ENCODE results near the gene GCLM. TPM values are rescaled to one million over a fixed set of nuclear protein-coding genes. Genes with fewer than 3 reads are reported as not detected.

The GCLM gene
- total and polyA plus RNA-seq, 9 of the 15 experiments (the other 6 are each of a cell fraction or from before 2014, with no cell fraction given), result 9.3 to 71.6 (median 24.5) TPM

GRCh38 chr1:93909146-93910050 lies at the start of gene GCLM (continued):
- TF ChIP-seq ZNF592 (IDR thresholded peaks at IDR 0.05), result peak; percentile 55; the same call in 1 of the 2 replicates
- no peak for TF ChIP-seq ZNF133 (CRISPR knock-in tag; IDR thresholded peaks at IDR 0.05)
- no peak for TF ChIP-seq CEBPG (CRISPR knock-in tag; IDR thresholded peaks at IDR 0.05)
- no peak for TF ChIP-seq CEBPG (tag; conservative IDR thresholded peaks at IDR 0.05 in 1 of 2, IDR thresholded peaks at IDR 0.05 in 1 of 2)
- peak; percentile 52 to 81; a peak in 2 of 4 replicates for TF ChIP-seq RCOR1 (IDR thresholded peaks at IDR 0.05; ENCODE audit: borderline replicate concordance in 1 of 2, low read depth in 2 of 2, low read length in 2 of 2)
- peak in 1 of 2 experiments; percentile 88; a peak in 1 of 4 replicates for TF ChIP-seq ZNF639 (CRISPR knock-in tag; conservative IDR thresholded peaks at IDR 0.05 in 1 of 2, IDR thresholded peaks at IDR 0.05 in 1 of 2)
- no peak for TF ChIP-seq SNAPC5 (CRISPR knock-in tag; IDR thresholded peaks at IDR 0.05)
- TF ChIP-seq PATZ1 (CRISPR knock-in tag; IDR thresholded peaks at IDR 0.05; ENCODE audit: borderline replicate concordance), result no peak
- no peak for TF ChIP-seq ZNF165 (CRISPR knock-in tag; IDR thresholded peaks at IDR 0.05; ENCODE audit: borderline replicate concordance)
- no peak for TF ChIP-seq ZNF408 (CRISPR knock-in tag; IDR thresholded peaks at IDR 0.05; ENCODE audit: low read depth)
- no peak for TF ChIP-seq ZNF668 (CRISPR knock-in tag; IDR thresholded peaks at IDR 0.05)
- TF ChIP-seq SMARCA4 (IDR thresholded peaks at IDR 0.05), result no peak
- TF ChIP-seq SMC3 (conservative IDR thresholded peaks at IDR 0.05; ENCODE audit: insufficient read depth, low read depth, low read length), result peak; percentile 46
- no peak for TF ChIP-seq NELFE (IDR thresholded peaks at IDR 0.05; ENCODE audit: insufficient read depth, insufficient read length)
- no peak for TF ChIP-seq ZFPM2 (CRISPR knock-in tag; IDR thresholded peaks at IDR 0.05)
- no peak for TF ChIP-seq NCOA4 (IDR thresholded peaks at IDR 0.05; ENCODE audit: partially characterized antibody)
- no peak for TF ChIP-seq CCAR2 (IDR thresholded peaks at IDR 0.05; ENCODE audit: low read depth, low read length)
- 0 out of 2 replicates have a peak, but pooled peaks have one; percentile 23 for TF ChIP-seq PML (IDR thresholded peaks at IDR 0.05; ENCODE audit: low read length)
- TF ChIP-seq SIRT6 (IDR thresholded peaks at IDR 0.05; ENCODE audit: low read depth, low read length), result no peak
- no peak for TF ChIP-seq RFX7 (CRISPR knock-in tag; IDR thresholded peaks at IDR 0.05)

Data from K562 (cell line).